ENCODE results near the gene RAG2.

DNA sequence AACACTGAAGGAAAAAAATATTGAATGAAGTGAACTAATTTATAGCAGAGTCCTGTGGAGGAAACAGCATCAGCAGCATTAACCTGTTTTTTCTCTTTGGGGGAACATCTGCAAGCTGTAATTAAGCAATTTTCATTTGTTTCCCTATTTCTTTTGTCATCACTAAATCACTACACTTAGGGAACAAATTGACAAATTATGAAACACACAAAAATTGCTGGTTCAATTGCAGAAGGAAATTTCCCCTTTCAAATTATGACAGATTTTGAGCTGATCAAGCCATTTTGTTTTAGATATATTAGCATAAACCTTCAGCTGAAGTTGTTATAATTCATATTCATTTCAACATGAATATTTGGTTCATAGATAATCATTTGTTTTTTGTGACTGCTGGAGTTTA, 22.2 kb upstream of the RAG2 start:
- TF ChIP-seq ATF3 (IDR thresholded peaks at IDR 0.05) (no peak), ELF1 (IDR thresholded peaks at IDR 0.05; ENCODE audit: borderline replicate concordance, low read depth) (no peak), POLR2A (IDR thresholded peaks at IDR 0.05; ENCODE audit: borderline replicate concordance, extremely low read depth, insufficient read depth, insufficient read length) (no peak), EZH2 (IDR thresholded peaks at IDR 0.05) (no peak), SIN3A (IDR thresholded peaks at IDR 0.05; ENCODE audit: low read depth) (no peak), CTCF (IDR thresholded peaks at IDR 0.05 in 2 of 3, conservative IDR thresholded peaks at IDR 0.05 in 1 of 3; ENCODE audit: borderline replicate concordance in 1 of 3, insufficient read depth in 1 of 3, low read depth in 2 of 3, low read length in 2 of 3) (no peak), ZFX (IDR thresholded peaks at IDR 0.05) (no peak), ZNF274 (IDR thresholded peaks at IDR 0.05; ENCODE audit: low read depth, low read length) (no peak), TCF7L2 (IDR thresholded peaks at IDR 0.05; ENCODE audit: borderline replicate concordance, extremely low read depth, insufficient read depth, insufficient read length) (no peak), POLR2AphosphoS5 (IDR thresholded peaks at IDR 0.05; ENCODE audit: low read depth, low read length) (no peak), JUND (IDR thresholded peaks at IDR 0.05) (no peak), SP1 (IDR thresholded peaks at IDR 0.05; ENCODE audit: low read depth) (no peak)
- TF ChIP-seq, protein P1, sequence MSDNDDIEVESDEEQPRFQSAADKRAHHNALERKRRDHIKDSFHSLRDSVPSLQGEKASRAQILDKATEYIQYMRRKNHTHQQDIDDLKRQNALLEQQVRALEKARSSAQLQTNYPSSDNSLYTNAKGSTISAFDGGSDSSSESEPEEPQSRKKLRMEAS (IDR thresholded peaks at IDR 0.05) = no peak
